NCI-H526 treated with DMSO at 0.1 percent for 48 hours (cell line): Measurements from ENCODE around the gene PDE4A.

Source experiments
- DNase-seq: peaks from one replicate; lab custom pipeline; 2025; lab: John Stamatoyannopoulos, UW

PDE4A gene

GRCh38 chr19:10510301-10510802 is 90.0 kb downstream of the PDE4A start:
- DNase-seq: no peak

DNA sequence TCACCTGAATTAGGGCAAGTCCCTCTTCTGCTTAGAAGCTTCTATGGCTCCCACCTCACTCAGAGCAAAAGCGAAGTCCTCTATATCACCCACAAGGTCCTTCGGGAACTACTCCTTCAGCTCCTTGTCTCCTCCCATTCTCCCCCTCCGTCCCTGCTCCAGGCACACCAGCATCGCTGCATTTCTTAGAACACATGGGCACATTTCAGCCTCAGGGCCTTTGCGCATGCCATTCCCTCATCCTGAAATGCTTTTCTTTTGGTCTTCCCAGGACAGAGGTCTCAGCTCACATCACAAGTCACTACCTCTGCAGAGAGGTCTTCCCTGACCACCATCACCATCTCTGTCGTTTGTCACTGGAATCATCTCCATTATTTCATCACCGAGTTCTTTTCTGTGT is 92.9 kb downstream of the PDE4A start:
- no peak for DNase-seq

GRCh38 chr19:10514211-10515145 is 94.1 kb downstream of the PDE4A start:
- no peak for DNase-seq

DNA sequence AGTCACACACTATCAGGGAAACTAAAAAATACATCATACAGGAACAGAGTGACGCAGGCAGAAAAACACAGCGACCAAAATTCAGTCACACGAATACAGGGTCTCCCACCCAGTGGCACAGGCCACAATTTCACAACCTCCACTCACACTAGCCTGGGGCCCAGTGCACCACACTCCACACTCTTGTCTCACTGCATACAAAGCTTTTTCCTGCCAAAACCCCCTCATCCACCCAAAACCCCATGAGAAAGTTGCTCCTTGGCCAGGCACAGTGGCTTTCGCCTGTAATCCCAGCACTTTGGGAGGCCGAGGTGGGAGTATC is 95.7 kb downstream of the PDE4A start:
- DNase-seq: no peak

- no peak for DNase-seq
These were observed 96.4 kb downstream of the PDE4A start for GRCh38 chr19:10516671-10517286.

GRCh38 chr19:10517361-10517759 is 97.0 kb downstream of the PDE4A start, which contains the start of gene S1PR5:
Gene S1PR5 (minus strand): TSS chr19:10517447. CDS start chr19:10515011, 2,436 bp downstream.
- DNase-seq: no peak

DNA sequence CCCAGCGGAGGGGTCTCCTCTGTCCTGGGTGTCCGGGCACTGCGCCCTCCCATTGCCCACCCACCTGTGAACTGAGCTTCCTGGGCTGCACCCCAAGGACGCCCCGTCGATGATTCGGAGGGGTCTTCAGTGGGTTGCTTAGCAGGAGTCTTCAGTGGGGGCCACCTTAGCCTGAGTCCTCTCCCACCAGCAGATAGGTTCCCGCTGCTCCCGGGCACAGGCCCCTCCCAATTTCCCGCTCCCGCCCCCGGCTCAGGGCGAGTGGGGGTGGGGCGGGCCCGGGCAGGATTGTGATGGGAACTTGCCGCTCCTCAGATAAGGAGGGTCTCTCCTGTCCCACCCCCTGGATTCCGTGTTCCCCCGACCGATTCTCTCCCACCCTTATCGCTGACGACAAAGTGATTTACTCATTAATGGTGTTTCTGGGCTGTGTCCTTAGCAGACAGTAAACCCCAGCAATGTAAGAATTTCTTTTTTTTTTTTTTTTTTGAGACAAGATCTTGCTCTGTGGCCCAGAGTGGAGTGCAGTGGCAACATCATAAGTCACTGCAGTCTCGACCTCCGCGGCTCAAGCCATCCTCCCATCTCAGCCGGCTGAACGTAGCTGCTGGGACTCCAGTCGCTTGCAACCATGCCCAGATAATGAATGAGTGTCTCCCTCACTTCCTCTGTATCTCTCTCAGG is 97.6 kb downstream of the PDE4A start:
- DNase-seq: no peak

DNA sequence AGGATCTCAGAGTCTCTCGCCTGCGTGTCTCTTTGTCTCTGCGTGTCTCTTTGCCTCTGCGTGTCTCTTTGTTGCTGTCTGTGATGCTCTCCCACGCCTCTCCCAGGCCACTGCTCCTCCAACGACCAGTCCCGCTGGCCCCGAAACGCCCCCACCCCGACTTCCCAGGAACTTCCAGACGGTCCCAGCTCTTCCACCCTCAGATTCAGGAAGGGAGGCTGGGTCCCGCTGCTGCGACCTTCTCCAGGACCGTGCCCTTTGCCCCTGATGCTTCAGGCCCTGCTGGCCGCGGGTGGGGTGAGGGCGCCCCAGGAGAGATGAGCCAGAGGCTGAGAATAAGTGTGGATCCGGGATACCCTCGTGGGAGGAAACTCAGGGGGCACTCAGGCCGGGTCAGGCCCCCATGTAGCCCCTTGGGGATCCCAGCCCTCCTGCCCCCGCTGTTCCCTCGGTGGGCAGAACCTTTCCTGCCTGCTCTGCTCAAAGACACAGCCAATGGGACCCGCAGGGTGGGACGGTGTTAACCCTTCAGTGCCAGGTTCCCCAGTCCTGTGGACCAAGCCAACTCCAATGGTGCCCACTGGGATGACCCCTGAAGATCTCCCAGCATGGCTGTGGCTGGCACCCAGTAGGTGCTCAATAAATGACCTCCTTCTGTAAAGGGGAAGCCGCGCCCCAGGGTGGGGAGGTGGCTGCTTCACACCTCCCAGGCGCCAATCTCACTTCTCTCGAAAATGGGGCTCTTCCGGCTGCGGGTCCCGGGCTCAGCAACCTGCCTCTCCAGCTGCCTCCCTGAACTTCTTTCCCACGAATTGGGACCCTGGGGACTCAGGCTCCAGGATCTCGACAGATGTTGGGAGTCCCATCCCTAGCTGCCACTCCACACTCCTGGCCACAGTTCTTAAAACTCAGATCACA is 98.4 kb downstream of the PDE4A start:
- DNase-seq: no peak
